ENCODE data around the gene ZDHHC14.

ZDHHC14 gene

DNA sequence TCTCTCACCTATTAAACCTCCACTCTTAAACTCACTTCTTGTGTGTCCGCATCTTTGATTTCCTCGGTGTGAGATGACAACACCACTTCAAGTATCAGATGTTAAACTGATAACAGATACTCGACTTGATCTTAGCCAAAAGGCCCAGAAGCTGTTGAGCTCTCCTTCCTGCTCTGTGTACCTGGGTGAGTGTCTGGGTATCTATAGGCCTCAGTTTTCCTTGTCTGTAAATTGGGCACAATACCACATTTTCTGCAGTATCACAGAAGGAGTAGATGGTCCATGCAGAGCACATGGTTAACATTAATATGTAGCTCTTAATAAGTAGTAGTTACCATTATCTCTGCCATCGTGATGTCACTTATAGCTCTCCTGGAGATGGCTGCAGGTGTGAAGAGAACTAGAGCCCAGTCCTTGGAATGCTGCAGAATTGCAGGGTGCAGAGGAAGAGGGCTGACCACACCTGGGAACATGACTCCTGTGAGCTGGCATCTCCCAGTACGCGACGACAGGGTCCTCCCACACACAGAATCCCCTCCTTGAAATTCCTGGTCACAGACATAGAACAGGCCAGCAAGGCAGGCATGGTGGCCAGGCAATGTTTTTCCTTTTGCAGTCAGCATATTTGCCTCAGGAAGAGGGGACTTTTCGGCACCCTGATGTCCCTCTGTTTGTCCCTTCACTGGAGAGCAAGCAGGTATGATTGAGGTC, 331.8 kb downstream of the ZDHHC14 start:
- H3K27ac ChIP-seq (ENCODE audit: poor library complexity, severe bottlenecking): no peak overlapping the region

DNA sequence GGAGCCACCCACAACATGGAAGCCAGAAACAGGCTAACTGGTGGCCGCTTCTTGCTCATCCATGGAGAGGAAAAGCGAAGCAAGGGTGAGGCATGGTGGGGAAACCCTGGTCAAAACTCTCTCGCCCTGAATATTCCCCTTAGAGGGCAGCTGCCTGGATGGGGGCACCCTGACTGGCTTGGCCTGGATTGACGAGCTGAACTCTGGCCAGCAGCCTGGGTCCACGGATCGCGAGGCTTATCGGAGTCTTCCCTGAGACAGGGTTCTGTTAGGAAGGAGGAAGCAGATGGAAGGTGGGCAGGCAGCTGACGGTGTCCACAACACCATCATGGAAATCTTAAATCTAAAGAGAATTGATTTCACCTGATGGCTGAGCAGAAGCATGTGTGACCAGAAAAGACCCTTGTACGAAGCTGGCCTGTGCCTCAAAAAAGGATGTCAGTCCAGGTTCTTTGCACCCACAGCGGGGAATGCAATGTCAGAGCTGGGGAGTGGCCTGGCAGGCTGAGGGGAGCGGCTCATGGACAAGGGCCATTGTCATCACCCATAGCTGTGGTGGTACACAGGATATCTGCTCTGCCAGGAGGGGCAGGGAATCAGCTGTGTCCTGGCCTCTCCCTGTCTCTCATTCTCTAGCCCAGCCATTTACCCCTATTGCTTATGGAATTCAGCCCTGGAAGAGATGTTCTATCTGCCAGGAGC, 332.6 kb downstream of the ZDHHC14 start:
- TF ChIP-seq, protein P1, sequence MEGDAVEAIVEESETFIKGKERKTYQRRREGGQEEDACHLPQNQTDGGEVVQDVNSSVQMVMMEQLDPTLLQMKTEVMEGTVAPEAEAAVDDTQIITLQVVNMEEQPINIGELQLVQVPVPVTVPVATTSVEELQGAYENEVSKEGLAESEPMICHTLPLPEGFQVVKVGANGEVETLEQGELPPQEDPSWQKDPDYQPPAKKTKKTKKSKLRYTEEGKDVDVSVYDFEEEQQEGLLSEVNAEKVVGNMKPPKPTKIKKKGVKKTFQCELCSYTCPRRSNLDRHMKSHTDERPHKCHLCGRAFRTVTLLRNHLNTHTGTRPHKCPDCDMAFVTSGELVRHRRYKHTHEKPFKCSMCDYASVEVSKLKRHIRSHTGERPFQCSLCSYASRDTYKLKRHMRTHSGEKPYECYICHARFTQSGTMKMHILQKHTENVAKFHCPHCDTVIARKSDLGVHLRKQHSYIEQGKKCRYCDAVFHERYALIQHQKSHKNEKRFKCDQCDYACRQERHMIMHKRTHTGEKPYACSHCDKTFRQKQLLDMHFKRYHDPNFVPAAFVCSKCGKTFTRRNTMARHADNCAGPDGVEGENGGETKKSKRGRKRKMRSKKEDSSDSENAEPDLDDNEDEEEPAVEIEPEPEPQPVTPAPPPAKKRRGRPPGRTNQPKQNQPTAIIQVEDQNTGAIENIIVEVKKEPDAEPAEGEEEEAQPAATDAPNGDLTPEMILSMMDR (IDR thresholded peaks at IDR 0.05; ENCODE audit: poor library complexity, severe bottlenecking): no peak
- peaks cover 17% of the 10 kb centered on the region for H3K4me1 ChIP-seq (ENCODE audit: insufficient read depth, poor library complexity, severe bottlenecking)
- no peak overlapping the region for H3K4me3 ChIP-seq (ENCODE audit: severe bottlenecking)
- H3K27me3 ChIP-seq (ENCODE audit: insufficient read depth, poor library complexity, severe bottlenecking): no peaks in the 10 kb centered on the region
- ATAC-seq (ENCODE audit: low read depth) (no peak), DNase-seq (ENCODE audit: low spot score) (no peak)
- H3K9me3 ChIP-seq (ENCODE audit: severe bottlenecking): no peaks in the 10 kb centered on the region
- no peak overlapping the region for H3K27ac ChIP-seq (ENCODE audit: poor library complexity, severe bottlenecking)
- no peaks in the 10 kb centered on the region for H3K36me3 ChIP-seq (ENCODE audit: low read depth)

More for the DNA sequence above, 331.8 kb downstream of the ZDHHC14 start:
- no peaks in the 10 kb centered on the region for H3K36me3 ChIP-seq (ENCODE audit: low read depth)
- no peaks in the 10 kb centered on the region for H3K9me3 ChIP-seq (ENCODE audit: severe bottlenecking)
- DNase-seq (ENCODE audit: low spot score) (no peak), ATAC-seq (ENCODE audit: low read depth) (no peak)
- peaks cover 17% of the 10 kb centered on the region for H3K4me1 ChIP-seq (ENCODE audit: insufficient read depth, poor library complexity, severe bottlenecking)
- no peaks in the 10 kb centered on the region for H3K27me3 ChIP-seq (ENCODE audit: insufficient read depth, poor library complexity, severe bottlenecking)
- TF ChIP-seq, protein P1 (IDR thresholded peaks at IDR 0.05; ENCODE audit: poor library complexity, severe bottlenecking): no peak
- no peak overlapping the region for H3K4me3 ChIP-seq (ENCODE audit: severe bottlenecking)

DNA sequence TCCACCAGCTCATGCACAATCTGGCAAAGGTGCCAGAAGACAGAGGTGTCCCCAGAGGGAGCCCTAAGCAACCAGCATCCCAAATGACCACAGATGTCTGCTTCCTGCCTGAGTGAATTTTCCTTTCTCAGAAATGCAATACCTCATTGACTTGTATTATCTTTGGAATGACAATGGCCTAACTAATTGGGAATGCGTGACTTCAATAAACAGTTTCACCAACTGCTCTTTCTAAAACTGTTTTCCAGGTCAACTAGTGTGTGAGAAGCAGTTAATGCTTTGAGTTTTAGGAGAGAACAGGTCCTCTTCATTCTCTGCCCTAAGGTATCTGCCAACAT, 333.1 kb downstream of the ZDHHC14 start:
- TF ChIP-seq, protein P1 (IDR thresholded peaks at IDR 0.05; ENCODE audit: poor library complexity, severe bottlenecking): no peak
- ATAC-seq (ENCODE audit: low read depth): no peak
- no peak for DNase-seq (ENCODE audit: low spot score)
- Histone ChIP-seq H3K4me1 (ENCODE audit: insufficient read depth, poor library complexity, severe bottlenecking) (peaks cover 20% of the 10 kb centered on the region), H3K4me3 (ENCODE audit: severe bottlenecking) (no peak overlapping the region), H3K36me3 (ENCODE audit: low read depth) (no peaks in the 10 kb centered on the region), H3K9me3 (ENCODE audit: severe bottlenecking) (no peaks in the 10 kb centered on the region), H3K27me3 (ENCODE audit: insufficient read depth, poor library complexity, severe bottlenecking) (no peaks in the 10 kb centered on the region), H3K27ac (ENCODE audit: poor library complexity, severe bottlenecking) (peak overlapping the region; percentile 53)

DNA sequence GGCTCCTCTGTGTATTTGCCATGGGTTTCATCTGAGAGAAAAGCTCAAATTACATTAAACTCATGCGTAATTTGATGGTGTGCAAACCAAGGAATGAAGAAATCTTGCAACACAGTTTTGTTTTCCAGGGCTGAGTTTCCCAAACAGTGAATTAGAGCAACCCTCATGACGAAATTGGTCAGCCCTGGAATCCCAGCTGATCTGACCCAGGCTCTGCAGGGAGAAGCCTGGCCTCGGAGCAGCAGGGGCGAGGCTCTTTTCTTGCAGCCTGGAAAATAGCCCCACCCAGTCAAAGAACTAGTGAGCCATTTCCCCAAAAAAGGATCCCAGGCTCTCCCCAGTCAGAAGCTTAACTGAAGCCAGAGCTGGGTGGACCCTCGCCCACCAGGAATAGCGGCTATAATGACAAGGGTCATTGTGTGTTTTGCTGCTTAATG, 334.8 kb downstream of the ZDHHC14 start:
- ATAC-seq (ENCODE audit: low read depth): peak; percentile 82
- no peak for DNase-seq (ENCODE audit: low spot score)
- no peaks in the 10 kb centered on the region for H3K9me3 ChIP-seq (ENCODE audit: severe bottlenecking)

More for the DNA sequence above, 334.8 kb downstream of the ZDHHC14 start:
- H3K4me3 ChIP-seq (ENCODE audit: severe bottlenecking): no peak overlapping the region
- H3K27ac ChIP-seq (ENCODE audit: poor library complexity, severe bottlenecking): peak overlapping the region; percentile 53
- no peaks in the 10 kb centered on the region for H3K36me3 ChIP-seq (ENCODE audit: low read depth)
- TF ChIP-seq, protein P1 (IDR thresholded peaks at IDR 0.05; ENCODE audit: poor library complexity, severe bottlenecking): no peak
- peaks cover 27% of the 10 kb centered on the region for H3K4me1 ChIP-seq (ENCODE audit: insufficient read depth, poor library complexity, severe bottlenecking)
- no peaks in the 10 kb centered on the region for H3K27me3 ChIP-seq (ENCODE audit: insufficient read depth, poor library complexity, severe bottlenecking)
